C4-2B (cell line): ENCODE data around the gene PHKB.
"Not testable (repeated sequence)": the region's sequence is repeated elsewhere in the genome, so short reads cannot be mapped to it uniquely, and the experiment has no call there.

Experiments
- H3K27ac ChIP-seq: fragments of 450-650 bp; 2 replicates; pipeline ENCODE4 v1.5.1; 2017
- CTCF ChIP-seq: fragments of 450-650 bp; conservative IDR thresholded peaks from 2 replicates; pipeline ENCODE4 v1.5.1; 2017; ENCODE audit warnings: mild to moderate bottlenecking
- ZFX ChIP-seq: fragments of 450-650 bp; IDR thresholded peaks from 2 replicates; pipeline ENCODE4 v1.6.1; 2017

PHKB gene

GRCh38 chr16:47463771-47464624, 2.9 kb downstream of the PHKB start:
- TF ChIP-seq ZFX, result no peak
- TF ChIP-seq CTCF, result no peak
- H3K27ac ChIP-seq, result no peak overlapping the region

DNA sequence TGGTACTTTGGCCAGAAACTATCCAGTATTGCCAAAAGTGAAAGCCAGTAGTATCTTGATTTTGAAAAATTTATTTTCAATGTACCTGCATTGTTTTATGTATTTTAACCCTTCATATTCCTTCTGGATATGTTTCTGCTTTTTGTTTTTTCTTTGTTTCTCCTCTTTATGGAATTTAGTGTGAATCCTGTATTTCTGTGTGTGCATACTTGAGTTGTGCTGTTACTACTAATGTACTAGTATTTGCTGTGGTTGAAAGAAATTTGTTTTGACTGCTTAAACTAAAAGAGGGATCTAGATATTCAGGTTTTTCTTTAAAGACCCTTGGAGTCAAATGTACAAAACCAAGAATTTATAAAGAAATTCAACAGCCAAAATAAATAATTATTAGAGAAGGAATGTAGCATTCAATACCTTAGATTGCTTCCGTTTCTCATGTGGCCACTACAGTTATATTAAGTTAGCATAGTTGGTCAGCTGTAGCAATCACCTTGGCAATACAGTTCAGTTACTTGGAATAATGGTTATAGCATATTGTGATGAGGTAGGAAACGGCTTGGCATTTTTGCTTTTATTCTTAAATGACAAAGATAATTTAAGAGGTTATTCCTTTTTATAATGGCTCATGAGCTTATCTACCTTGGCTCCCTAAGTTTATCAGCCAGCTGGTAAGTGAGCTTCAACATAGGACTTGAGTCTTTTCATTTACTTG, 4.9 kb downstream of the PHKB start:
- no peak for TF ChIP-seq CTCF
- no peak for TF ChIP-seq ZFX
- H3K27ac ChIP-seq, result no peak overlapping the region

GRCh38 chr16:47467501-47467900, 6.4 kb downstream of the PHKB start:
- TF ChIP-seq ZFX (no peak), CTCF (no peak)
- no peak overlapping the region for H3K27ac ChIP-seq

DNA sequence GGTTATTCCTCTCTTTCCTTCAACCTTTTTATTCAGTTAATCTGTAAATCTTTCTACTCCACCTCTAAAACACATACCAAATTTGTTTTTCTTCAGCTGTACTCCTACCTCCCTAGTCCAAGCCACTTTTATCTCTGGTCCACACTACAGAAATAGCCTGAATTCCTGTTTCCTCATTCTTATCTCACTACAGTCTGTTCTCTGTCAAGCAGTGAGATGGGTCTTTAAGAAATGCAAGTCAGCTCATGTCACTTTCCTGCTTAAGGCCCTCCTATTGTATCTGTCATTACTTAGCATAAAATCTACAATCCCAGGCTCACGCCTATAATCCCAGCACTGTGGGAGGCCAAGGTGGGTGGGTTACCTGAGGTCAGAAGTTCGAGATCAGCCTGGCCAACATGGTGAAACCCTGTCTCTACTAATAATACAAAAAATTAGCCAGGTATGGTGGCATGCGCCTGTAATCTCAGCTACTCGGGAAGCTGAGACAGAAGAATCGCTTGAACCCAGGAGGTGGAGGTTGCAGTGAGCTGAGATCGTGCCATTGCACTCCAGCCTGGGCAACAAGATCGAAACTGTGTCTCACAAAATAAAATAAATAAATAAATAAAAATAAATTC, 7.0 kb downstream of the PHKB start:
- not testable (repeated sequence) for H3K27ac ChIP-seq

DNA sequence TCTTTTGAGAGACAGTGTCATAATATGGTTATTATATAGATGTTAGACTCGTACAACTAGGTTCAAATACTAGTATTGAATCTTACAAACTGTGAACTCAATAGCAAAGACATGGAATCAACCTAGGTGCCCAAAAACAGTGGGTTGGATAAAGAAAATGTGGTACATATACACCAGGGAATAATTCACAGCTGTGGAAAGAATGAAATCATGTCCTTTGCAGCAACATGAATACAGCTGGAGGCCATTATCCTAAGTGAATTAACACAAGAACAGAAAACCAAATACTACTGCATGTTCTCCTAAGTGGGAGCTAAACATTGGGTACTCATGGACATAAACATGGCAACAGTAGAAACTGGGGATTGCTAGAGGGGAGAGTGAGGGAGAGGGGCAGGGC, 8.1 kb downstream of the PHKB start:
- no peak overlapping the region for H3K27ac ChIP-seq
- TF ChIP-seq CTCF, result no peak
- no peak for TF ChIP-seq ZFX

GRCh38 chr16:47470211-47470610, 9.1 kb downstream of the PHKB start:
- TF ChIP-seq ZFX (no peak), CTCF (no peak)
- no peak overlapping the region for H3K27ac ChIP-seq

DNA sequence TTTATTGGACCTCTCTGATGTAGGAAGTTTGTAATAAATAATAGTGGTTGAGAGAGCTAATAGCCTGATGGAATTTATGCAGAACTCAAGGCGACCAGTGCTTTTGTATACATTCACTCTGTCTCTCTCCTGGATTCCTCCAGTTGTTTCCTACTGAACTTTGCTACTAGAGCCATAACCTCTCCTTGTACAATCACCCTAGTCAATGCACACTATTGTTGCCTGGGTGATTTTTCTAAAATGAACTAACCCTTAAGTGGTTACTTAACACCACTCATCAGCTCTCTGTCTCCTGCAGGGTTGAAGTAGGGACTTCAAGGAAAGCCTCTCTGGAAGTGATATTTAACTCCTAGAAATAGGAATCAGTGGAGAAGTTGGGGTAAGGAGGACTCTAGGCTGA, 9.7 kb downstream of the PHKB start:
- no peak for TF ChIP-seq ZFX
- no peak for TF ChIP-seq CTCF
- H3K27ac ChIP-seq, result no peak overlapping the region

- H3K27ac ChIP-seq, result not testable (repeated sequence)
These were observed 11.9 kb downstream of the PHKB start for GRCh38 chr16:47473004-47473403.
